HG02840 (cell line): ENCODE results near the gene CA10.

Experiments used
- ATAC-seq: cut with Tn5 transposase; IDR thresholded peaks from one replicate; pipeline ENCODE4 v1.9.1; 2021; ENCODE audit warnings: mild to moderate bottlenecking, moderate library complexity, moderate number of reproducible peaks; ENCODE audit not compliant: unreplicated experiment, low FRiP score

CA10 gene

GRCh38 chr17:51890710-51891109 lies 267.8 kb downstream of the CA10 start:
- no peak for ATAC-seq

- ATAC-seq, result no peak
Observed at GRCh38 chr17:51888816-51889215, 269.7 kb downstream of the CA10 start.

GRCh38 chr17:51876986-51877385 lies 281.5 kb downstream of the CA10 start:
- ATAC-seq, result no peak

GRCh38 chr17:51873302-51873701 lies 285.2 kb downstream of the CA10 start:
- no peak for ATAC-seq

GRCh38 chr17:51869387-51869786 lies 289.1 kb downstream of the CA10 start:
- ATAC-seq, result no peak

GRCh38 chr17:51860954-51861561 lies 297.5 kb downstream of the CA10 start:
- no peak for ATAC-seq

- ATAC-seq, result no peak
Observed at GRCh38 chr17:51857052-51857597, 301.4 kb downstream of the CA10 start.

GRCh38 chr17:51855806-51856205 lies 302.7 kb downstream of the CA10 start:
- ATAC-seq, result no peak

- ATAC-seq, result no peak
Observed at GRCh38 chr17:51853857-51854256, 304.7 kb downstream of the CA10 start.

GRCh38 chr17:51852603-51853002 lies 305.9 kb downstream of the CA10 start:
- no peak for ATAC-seq

- no peak for ATAC-seq
Observed at GRCh38 chr17:51850201-51850600, 308.3 kb downstream of the CA10 start.

GRCh38 chr17:51848451-51848850 lies 310.1 kb downstream of the CA10 start:
- no peak for ATAC-seq

GRCh38 chr17:51846566-51846965 lies 311.9 kb downstream of the CA10 start:
- ATAC-seq, result no peak

GRCh38 chr17:51845776-51846175 lies 312.7 kb downstream of the CA10 start:
- no peak for ATAC-seq

- no peak for ATAC-seq
Observed at GRCh38 chr17:51842763-51843162, 315.8 kb downstream of the CA10 start.

- ATAC-seq, result no peak
Observed at GRCh38 chr17:51841669-51842068, 316.8 kb downstream of the CA10 start.

- ATAC-seq, result no peak
Observed at GRCh38 chr17:51840688-51841087, 317.8 kb downstream of the CA10 start.

GRCh38 chr17:51833620-51834019 lies 324.9 kb downstream of the CA10 start:
- ATAC-seq, result no peak

- no peak for ATAC-seq
Observed at GRCh38 chr17:51833045-51833444, 325.5 kb downstream of the CA10 start.

- no peak for ATAC-seq
Observed at GRCh38 chr17:51830886-51831285, 327.6 kb downstream of the CA10 start.

GRCh38 chr17:51830451-51830850 lies 328.1 kb downstream of the CA10 start:
- no peak for ATAC-seq

- ATAC-seq, result no peak
Observed at GRCh38 chr17:51828901-51829300, 329.6 kb downstream of the CA10 start.

GRCh38 chr17:51827140-51827539 lies 331.4 kb downstream of the CA10 start:
- no peak for ATAC-seq
